Liver (tissue), 9 donors: Measurements from ENCODE around the gene OSBPL9. TPM values are rescaled to one million over a fixed set of nuclear protein-coding genes. Genes with fewer than 3 reads are reported as not detected.

Experiments used
- DNase-seq: peaks from one replicate; pipeline ENCODE4 v3.0.0-alpha.2; 2017; ENCODE audit warnings: low spot score
- H3K27ac ChIP-seq, 2 donors: one replicate each; pipeline ENCODE4 v1.7.0; 2013; ENCODE audit warnings: inconsistent platforms in 2 of 2, low read length in 2 of 2, control low read depth in 1 of 2, low read depth in 1 of 2, mild to moderate bottlenecking in 1 of 2
- H3K27me3 ChIP-seq, 4 donors: one replicate each; pipeline versions ENCODE4 v1.6.1 to v1.7.0; 2013; ENCODE audit warnings: low read length in 3 of 4, inconsistent platforms in 1 of 4, mild to moderate bottlenecking in 1 of 4, moderate library complexity in 1 of 4; ENCODE audit not compliant: control insufficient read depth in 4 of 4, insufficient read depth in 4 of 4
- H3K36me3 ChIP-seq, 4 donors: one replicate each; pipeline versions ENCODE4 v1.6.1 to v1.7.0; 2013; ENCODE audit warnings: low read length in 3 of 4, mild to moderate bottlenecking in 3 of 4, low read depth in 1 of 4, moderate library complexity in 1 of 4; ENCODE audit not compliant: control insufficient read depth in 4 of 4, insufficient read depth in 3 of 4
- H3K4me1 ChIP-seq, 4 donors: one replicate each; pipeline versions ENCODE4 v1.6.1 to v1.7.0; 2013; ENCODE audit warnings: low read length in 3 of 4, mild to moderate bottlenecking in 3 of 4, moderate library complexity in 1 of 4; ENCODE audit not compliant: control insufficient read depth in 4 of 4, insufficient read depth in 4 of 4
- H3K4me3 ChIP-seq, 3 donors: one replicate each; pipeline versions ENCODE4 v1.6.1 to v1.7.0; 2013; ENCODE audit warnings: low read length in 3 of 3, control low read depth in 1 of 3, low read depth in 1 of 3, mild to moderate bottlenecking in 1 of 3
- H3K9ac ChIP-seq, 2 donors: one replicate each; pipeline ENCODE4 v1.7.0; 2013; ENCODE audit warnings: low read length in 2 of 2, mild to moderate bottlenecking in 2 of 2, moderate library complexity in 2 of 2, control low read depth in 1 of 2, low read depth in 1 of 2
- H3K9me3 ChIP-seq, 4 donors: one replicate each; pipeline versions ENCODE4 v1.6.1 to v1.7.0; 2013; ENCODE audit warnings: low read length in 3 of 4; ENCODE audit not compliant: control insufficient read depth in 4 of 4
- EGR1 ChIP-seq, 2 donors: IDR thresholded peaks; 2 replicates each; pipeline ENCODE4 v1.6.1; 2016 to 2018; ENCODE audit warnings: antibody characterized with exemption in 2 of 2, low read depth in 2 of 2
- FOXA1 ChIP-seq: IDR thresholded peaks from 2 replicates; pipeline ENCODE4 v1.6.1; 2016; ENCODE audit warnings: antibody characterized with exemption
- FOXA2 ChIP-seq: IDR thresholded peaks from 2 replicates; pipeline ENCODE4 v1.6.1; 2016; ENCODE audit warnings: antibody characterized with exemption
- GABPA ChIP-seq, 2 donors: IDR thresholded peaks in 1 of 2; conservative IDR thresholded peaks in 1 of 2; 2 replicates each; pipeline ENCODE4 v1.6.1; 2016; ENCODE audit warnings: antibody characterized with exemption in 2 of 2, mild to moderate bottlenecking in 1 of 2, moderate library complexity in 1 of 2
- HNF4A ChIP-seq, 2 donors: conservative IDR thresholded peaks; 2 replicates each; pipeline ENCODE4 v1.6.1; 2016; ENCODE audit warnings: antibody characterized with exemption in 2 of 2, mild to moderate bottlenecking in 2 of 2
- HNF4G ChIP-seq: IDR thresholded peaks from 2 replicates; pipeline ENCODE4 v1.6.1; 2016; ENCODE audit warnings: antibody characterized with exemption
- JUND ChIP-seq, 2 donors: IDR thresholded peaks; 2 replicates each; pipeline ENCODE4 v1.6.1; 2016; ENCODE audit warnings: antibody characterized with exemption in 2 of 2
- NR2F2 ChIP-seq: IDR thresholded peaks from 2 replicates; pipeline ENCODE4 v1.6.1; 2016; ENCODE audit warnings: antibody characterized with exemption
- RAD21 ChIP-seq, 2 donors: IDR thresholded peaks; 2 replicates each; pipeline ENCODE4 v1.6.1; 2016; ENCODE audit warnings: antibody characterized with exemption in 2 of 2, mild to moderate bottlenecking in 2 of 2
- RXRA ChIP-seq, 2 donors: IDR thresholded peaks; 2 replicates each; pipeline ENCODE4 v1.6.1; 2017 to 2018; ENCODE audit warnings: antibody characterized with exemption in 2 of 2, mild to moderate bottlenecking in 1 of 2
- SP1 ChIP-seq: IDR thresholded peaks from 2 replicates; pipeline ENCODE4 v1.6.1; 2018; ENCODE audit warnings: antibody characterized with exemption, mild to moderate bottlenecking
- TAF1 ChIP-seq: conservative IDR thresholded peaks from 2 replicates; pipeline ENCODE4 v1.6.1; 2016; ENCODE audit warnings: antibody characterized with exemption, mild to moderate bottlenecking
- YY1 ChIP-seq: IDR thresholded peaks from 2 replicates; pipeline ENCODE4 v1.6.1; 2016; ENCODE audit warnings: antibody characterized with exemption, mild to moderate bottlenecking
- WGBS: extraction: QIAGEN DNeasy Blood & Tissue Kit; methylation state at CpG from one replicate; pipeline ENCODE4 v1.1.7; 2013; 5-methylcytosine and 5-hydroxymethylcytosine counted together
- polyA plus RNA-seq, 2 donors: library from polyadenylated mRNA; stranded (reverse) in 1 of 2; unstranded in 1 of 2; fragments of 200-250 nt in 1 of 2; fragments of >200 nt in 1 of 2; fragmentation: Nextera tagmentation in 1 of 2; extraction: Ambion mirVana in 1 of 2; gene quantifications; one replicate each; pipeline versions ENCODE4 v1.2.1 to v1.2.3, GENCODE V29; 2013 to 2015
- total RNA-seq, 2 donors: library from RNA; depleted of rRNA; stranded (reverse); fragments of >200 nt; gene quantifications; one replicate each; pipeline ENCODE4 v1.2.3, GENCODE V29; 2014
- TF ChIP-seq, protein P1 (sequence below): IDR thresholded peaks from 2 replicates; pipeline ENCODE4 v1.6.1; 2016; ENCODE audit warnings: antibody characterized with exemption
- TF ChIP-seq, protein P2 (sequence below): IDR thresholded peaks from 2 replicates; pipeline ENCODE4 v1.6.1; 2016; ENCODE audit warnings: antibody characterized with exemption
- TF ChIP-seq, protein P3 (sequence below): IDR thresholded peaks from 2 replicates; pipeline ENCODE4 v1.6.1; 2016; ENCODE audit warnings: antibody characterized with exemption
- TF ChIP-seq, protein P4 (sequence below): fragments of 150-350 bp; IDR thresholded peaks from 2 replicates; pipeline ENCODE4 v1.5.1; 2017; ENCODE audit warnings: improper control_type of control experiment, low read depth, low read length; ENCODE audit not compliant: missing input control
- TF ChIP-seq, protein P5 (sequence below): IDR thresholded peaks from 2 replicates; pipeline ENCODE4 v1.6.1; 2016; ENCODE audit warnings: antibody characterized with exemption, mild to moderate bottlenecking
- donor health status: healthy.
- donor health status: healthy.
- donor health status: healthy.
- donor health status: healthy.
- donor health status: healthy.

Gene OSBPL9
- total and polyA plus RNA-seq, 4 donors: 52.1 to 129 (median 60.4) TPM

DNA sequence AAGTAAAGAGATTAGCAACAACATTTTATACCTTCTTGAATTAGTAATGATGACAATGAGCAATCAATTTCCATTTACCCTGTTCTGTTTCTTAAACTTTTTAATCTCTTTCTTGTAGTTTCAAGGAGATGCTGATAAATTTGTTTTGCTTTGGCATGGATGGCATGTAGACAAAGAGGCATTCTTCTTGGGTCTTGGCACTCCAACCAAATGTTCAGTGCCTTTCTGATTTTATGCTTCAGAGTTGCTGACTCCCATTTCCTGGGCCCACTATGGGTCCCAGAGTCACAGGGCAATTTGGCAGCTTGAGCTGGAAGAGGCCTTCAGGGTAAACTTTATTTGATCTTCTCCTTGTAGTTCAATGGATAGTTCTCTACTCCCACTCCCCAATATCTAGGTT is 42.1 kb upstream of the OSBPL9 start:
- Histone ChIP-seq H3K27me3 (no peaks in the 10 kb centered on the region), H3K36me3 (no peaks in the 10 kb centered on the region), H3K4me3 (no peak overlapping the region), H3K9me3 (no peaks in the 10 kb centered on the region), H3K27ac (no peak overlapping the region), H3K9ac (no peak overlapping the region), H3K4me1 (no peaks in the 10 kb centered on the region)
- TF ChIP-seq, protein P1, sequence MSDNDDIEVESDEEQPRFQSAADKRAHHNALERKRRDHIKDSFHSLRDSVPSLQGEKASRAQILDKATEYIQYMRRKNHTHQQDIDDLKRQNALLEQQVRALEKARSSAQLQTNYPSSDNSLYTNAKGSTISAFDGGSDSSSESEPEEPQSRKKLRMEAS: no peak
- TF ChIP-seq HNF4G: no peak
- no peak for TF ChIP-seq JUND (IDR thresholded peaks at IDR 0.05)
- TF ChIP-seq NR2F2: no peak
- TF ChIP-seq FOXA2: no peak
- no peak for TF ChIP-seq RAD21 (IDR thresholded peaks at IDR 0.05)
- no peak for TF ChIP-seq FOXA1
- TF ChIP-seq, protein P2, sequence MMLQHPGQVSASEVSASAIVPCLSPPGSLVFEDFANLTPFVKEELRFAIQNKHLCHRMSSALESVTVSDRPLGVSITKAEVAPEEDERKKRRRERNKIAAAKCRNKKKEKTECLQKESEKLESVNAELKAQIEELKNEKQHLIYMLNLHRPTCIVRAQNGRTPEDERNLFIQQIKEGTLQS: no peak
- TF ChIP-seq EGR1 (IDR thresholded peaks at IDR 0.05; ENCODE audit: low read depth in 2 of 2): no peak
- TF ChIP-seq, protein P3, sequence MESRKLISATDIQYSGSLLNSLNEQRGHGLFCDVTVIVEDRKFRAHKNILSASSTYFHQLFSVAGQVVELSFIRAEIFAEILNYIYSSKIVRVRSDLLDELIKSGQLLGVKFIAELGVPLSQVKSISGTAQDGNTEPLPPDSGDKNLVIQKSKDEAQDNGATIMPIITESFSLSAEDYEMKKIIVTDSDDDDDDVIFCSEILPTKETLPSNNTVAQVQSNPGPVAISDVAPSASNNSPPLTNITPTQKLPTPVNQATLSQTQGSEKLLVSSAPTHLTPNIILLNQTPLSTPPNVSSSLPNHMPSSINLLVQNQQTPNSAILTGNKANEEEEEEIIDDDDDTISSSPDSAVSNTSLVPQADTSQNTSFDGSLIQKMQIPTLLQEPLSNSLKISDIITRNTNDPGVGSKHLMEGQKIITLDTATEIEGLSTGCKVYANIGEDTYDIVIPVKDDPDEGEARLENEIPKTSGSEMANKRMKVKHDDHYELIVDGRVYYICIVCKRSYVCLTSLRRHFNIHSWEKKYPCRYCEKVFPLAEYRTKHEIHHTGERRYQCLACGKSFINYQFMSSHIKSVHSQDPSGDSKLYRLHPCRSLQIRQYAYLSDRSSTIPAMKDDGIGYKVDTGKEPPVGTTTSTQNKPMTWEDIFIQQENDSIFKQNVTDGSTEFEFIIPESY: no peak
- no peak for TF ChIP-seq YY1
- no peak for TF ChIP-seq SP1
- no peak for DNase-seq

DNA sequence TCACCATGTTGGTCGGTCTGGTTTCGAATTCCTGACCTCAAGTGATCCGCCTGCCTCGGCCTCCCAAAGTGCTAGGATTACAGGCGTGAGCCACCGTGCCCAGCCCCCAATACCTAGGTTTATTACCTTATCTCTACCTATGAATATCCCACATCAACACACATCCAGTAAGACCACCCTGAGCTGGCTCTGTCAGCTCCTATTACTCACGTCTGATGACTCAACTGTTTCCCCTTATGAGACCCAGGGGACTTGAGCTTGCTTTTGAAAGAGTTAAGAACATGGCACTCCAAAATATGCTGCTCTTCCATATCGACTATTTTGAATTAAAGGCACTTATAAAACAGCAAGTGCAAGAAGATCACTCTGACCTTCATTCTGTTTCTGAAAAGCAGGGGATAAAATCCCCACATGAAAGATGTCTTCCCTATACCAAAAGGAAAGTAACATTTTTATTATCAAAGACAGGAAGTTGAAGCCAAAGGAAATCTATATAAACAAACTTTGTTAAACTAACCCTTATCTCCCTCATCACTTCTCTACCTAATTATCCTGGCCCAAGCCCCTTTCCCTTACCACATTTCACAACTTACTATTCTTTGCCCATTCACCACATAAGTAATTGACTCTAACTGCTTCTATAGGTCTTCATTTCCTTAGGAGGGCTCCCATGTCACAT is 41.3 kb upstream of the OSBPL9 start:
- Histone ChIP-seq H3K36me3 (no peaks in the 10 kb centered on the region), H3K9ac (no peak overlapping the region), H3K27ac (no peak overlapping the region), H3K9me3 (no peaks in the 10 kb centered on the region), H3K4me3 (no peak overlapping the region), H3K4me1 (no peaks in the 10 kb centered on the region), H3K27me3 (no peaks in the 10 kb centered on the region)
- no peak for TF ChIP-seq SP1
- no peak for TF ChIP-seq TAF1
- TF ChIP-seq, protein P4, sequence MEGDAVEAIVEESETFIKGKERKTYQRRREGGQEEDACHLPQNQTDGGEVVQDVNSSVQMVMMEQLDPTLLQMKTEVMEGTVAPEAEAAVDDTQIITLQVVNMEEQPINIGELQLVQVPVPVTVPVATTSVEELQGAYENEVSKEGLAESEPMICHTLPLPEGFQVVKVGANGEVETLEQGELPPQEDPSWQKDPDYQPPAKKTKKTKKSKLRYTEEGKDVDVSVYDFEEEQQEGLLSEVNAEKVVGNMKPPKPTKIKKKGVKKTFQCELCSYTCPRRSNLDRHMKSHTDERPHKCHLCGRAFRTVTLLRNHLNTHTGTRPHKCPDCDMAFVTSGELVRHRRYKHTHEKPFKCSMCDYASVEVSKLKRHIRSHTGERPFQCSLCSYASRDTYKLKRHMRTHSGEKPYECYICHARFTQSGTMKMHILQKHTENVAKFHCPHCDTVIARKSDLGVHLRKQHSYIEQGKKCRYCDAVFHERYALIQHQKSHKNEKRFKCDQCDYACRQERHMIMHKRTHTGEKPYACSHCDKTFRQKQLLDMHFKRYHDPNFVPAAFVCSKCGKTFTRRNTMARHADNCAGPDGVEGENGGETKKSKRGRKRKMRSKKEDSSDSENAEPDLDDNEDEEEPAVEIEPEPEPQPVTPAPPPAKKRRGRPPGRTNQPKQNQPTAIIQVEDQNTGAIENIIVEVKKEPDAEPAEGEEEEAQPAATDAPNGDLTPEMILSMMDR: no peak
- TF ChIP-seq, protein P3: no peak
- TF ChIP-seq, protein P1: no peak
- TF ChIP-seq EGR1 (IDR thresholded peaks at IDR 0.05; ENCODE audit: low read depth in 2 of 2): no peak
- TF ChIP-seq NR2F2: no peak
- no peak for TF ChIP-seq GABPA (IDR thresholded peaks at IDR 0.05 in 1 of 2, conservative IDR thresholded peaks at IDR 0.05 in 1 of 2)
- TF ChIP-seq, protein P5, sequence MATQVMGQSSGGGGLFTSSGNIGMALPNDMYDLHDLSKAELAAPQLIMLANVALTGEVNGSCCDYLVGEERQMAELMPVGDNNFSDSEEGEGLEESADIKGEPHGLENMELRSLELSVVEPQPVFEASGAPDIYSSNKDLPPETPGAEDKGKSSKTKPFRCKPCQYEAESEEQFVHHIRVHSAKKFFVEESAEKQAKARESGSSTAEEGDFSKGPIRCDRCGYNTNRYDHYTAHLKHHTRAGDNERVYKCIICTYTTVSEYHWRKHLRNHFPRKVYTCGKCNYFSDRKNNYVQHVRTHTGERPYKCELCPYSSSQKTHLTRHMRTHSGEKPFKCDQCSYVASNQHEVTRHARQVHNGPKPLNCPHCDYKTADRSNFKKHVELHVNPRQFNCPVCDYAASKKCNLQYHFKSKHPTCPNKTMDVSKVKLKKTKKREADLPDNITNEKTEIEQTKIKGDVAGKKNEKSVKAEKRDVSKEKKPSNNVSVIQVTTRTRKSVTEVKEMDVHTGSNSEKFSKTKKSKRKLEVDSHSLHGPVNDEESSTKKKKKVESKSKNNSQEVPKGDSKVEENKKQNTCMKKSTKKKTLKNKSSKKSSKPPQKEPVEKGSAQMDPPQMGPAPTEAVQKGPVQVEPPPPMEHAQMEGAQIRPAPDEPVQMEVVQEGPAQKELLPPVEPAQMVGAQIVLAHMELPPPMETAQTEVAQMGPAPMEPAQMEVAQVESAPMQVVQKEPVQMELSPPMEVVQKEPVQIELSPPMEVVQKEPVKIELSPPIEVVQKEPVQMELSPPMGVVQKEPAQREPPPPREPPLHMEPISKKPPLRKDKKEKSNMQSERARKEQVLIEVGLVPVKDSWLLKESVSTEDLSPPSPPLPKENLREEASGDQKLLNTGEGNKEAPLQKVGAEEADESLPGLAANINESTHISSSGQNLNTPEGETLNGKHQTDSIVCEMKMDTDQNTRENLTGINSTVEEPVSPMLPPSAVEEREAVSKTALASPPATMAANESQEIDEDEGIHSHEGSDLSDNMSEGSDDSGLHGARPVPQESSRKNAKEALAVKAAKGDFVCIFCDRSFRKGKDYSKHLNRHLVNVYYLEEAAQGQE: no peak
- no peak for TF ChIP-seq HNF4A (conservative IDR thresholded peaks at IDR 0.05)
- TF ChIP-seq RAD21 (IDR thresholded peaks at IDR 0.05): no peak
- TF ChIP-seq HNF4G: no peak
- TF ChIP-seq RXRA (IDR thresholded peaks at IDR 0.05): no peak
- TF ChIP-seq YY1: no peak
- 94% methylated on average over 8 of the region's 8 CpGs for WGBS
- no peak for DNase-seq
